C4-2B (cell line): ENCODE data around the gene UPP2.

Source experiments
- H3K27ac ChIP-seq: fragments of 450-650 bp; 2 replicates; pipeline ENCODE4 v1.5.1; 2017
- CTCF ChIP-seq: fragments of 450-650 bp; conservative IDR thresholded peaks from 2 replicates; pipeline ENCODE4 v1.5.1; 2017; ENCODE audit warnings: mild to moderate bottlenecking
- ZFX ChIP-seq: fragments of 450-650 bp; IDR thresholded peaks from 2 replicates; pipeline ENCODE4 v1.6.1; 2017

Gene UPP2

GRCh38 chr2:158071018-158071417 lies 30.7 kb upstream of the UPP2 start:
- H3K27ac ChIP-seq: no peak overlapping the region
- TF ChIP-seq ZFX: no peak

- no peak overlapping the region for H3K27ac ChIP-seq
- no peak for TF ChIP-seq ZFX
- TF ChIP-seq CTCF: no peak
These were observed 29.3 kb upstream of the UPP2 start for GRCh38 chr2:158072361-158072760.

GRCh38 chr2:158079672-158080071 lies 22.0 kb upstream of the UPP2 start:
- no peak for TF ChIP-seq CTCF
- TF ChIP-seq ZFX: no peak
- H3K27ac ChIP-seq: no peak overlapping the region

GRCh38 chr2:158088093-158088492 lies 13.6 kb upstream of the UPP2 start:
- TF ChIP-seq CTCF (no peak), ZFX (no peak)
- H3K27ac ChIP-seq: no peak overlapping the region

GRCh38 chr2:158089322-158089721 lies 12.4 kb upstream of the UPP2 start:
- no peak overlapping the region for H3K27ac ChIP-seq

GRCh38 chr2:158091647-158092046 lies 10.0 kb upstream of the UPP2 start:
- H3K27ac ChIP-seq: no peak overlapping the region

More at GRCh38 chr2:158089322-158089721, 12.4 kb upstream of the UPP2 start:
- no peak for TF ChIP-seq ZFX

GRCh38 chr2:158094487-158095092 lies 7.1 kb upstream of the UPP2 start:
- no peak overlapping the region for H3K27ac ChIP-seq

More at GRCh38 chr2:158091647-158092046, 10.0 kb upstream of the UPP2 start:
- TF ChIP-seq ZFX (no peak), CTCF (no peak)

GRCh38 chr2:158095269-158095668 lies 6.4 kb upstream of the UPP2 start:
- H3K27ac ChIP-seq: no peak overlapping the region
- TF ChIP-seq ZFX (no peak), CTCF (no peak)

More at GRCh38 chr2:158094487-158095092, 7.1 kb upstream of the UPP2 start:
- TF ChIP-seq CTCF (no peak), ZFX (no peak)
